ENCODE data around the gene TMEM187. TPM values are rescaled to one million over a fixed set of nuclear protein-coding genes. Genes with fewer than 3 reads are reported as not detected.

Gene TMEM187
- total RNA-seq, 4 donors from 2014 or later, result 2.5 to 4.1 (median 3.8) TPM

- intact Hi-C loops (cut with DNase I), result no loop called here
- H3K9me3 ChIP-seq, result no peaks in the 10 kb centered on the region
- peak overlapping the region in 3 of 4 donors; percentile 49 to 77 (median 59) for H3K27ac ChIP-seq
- H3K4me1 ChIP-seq, result peaks cover 0 to 32% (median 0%) of the 10 kb centered on the region in 3 donors
- H3K27me3 ChIP-seq, result no peaks in the 10 kb centered on the region
- TF ChIP-seq CTCF (IDR thresholded peaks at IDR 0.05) (no peak), POLR2A (IDR thresholded peaks at IDR 0.05) (no peak)
- 81 to 93% methylated on average over 3 to 9 of the region's 21 CpGs for WGBS, 2 donors
- DNase-seq, result no peak
- H3K36me3 ChIP-seq, result peaks cover 0 to 46% (median 4%) of the 10 kb centered on the region in 3 donors
- H3K4me3 ChIP-seq, result no peak overlapping the region
These were observed 53.8 kb downstream of the TMEM187 start for GRCh38 chrX:154026136-154027021.

GRCh38 chrX:154027022-154027402 lies 54.5 kb downstream of the TMEM187 start:
- Histone ChIP-seq H3K27ac (no peak overlapping the region), H3K4me1 (peaks cover 0 to 28% (median 0%) of the 10 kb centered on the region in 3 donors), H3K27me3 (no peaks in the 10 kb centered on the region), H3K9me3 (no peaks in the 10 kb centered on the region), H3K36me3 (peaks cover 0 to 52% (median 4%) of the 10 kb centered on the region in 3 donors), H3K4me3 (no peak overlapping the region)
- no peak for DNase-seq
- WGBS, 2 donors, result 60 to 70% methylated on average over 2 to 3 of the region's 6 CpGs
- intact Hi-C loops (cut with DNase I), result no loop called here
- no peak for TF ChIP-seq CTCF (IDR thresholded peaks at IDR 0.05)
- no peak for TF ChIP-seq POLR2A (IDR thresholded peaks at IDR 0.05)

- no peak for DNase-seq
- no peak overlapping the region for H3K27ac ChIP-seq
- H3K9me3 ChIP-seq, result no peaks in the 10 kb centered on the region
- no peaks in the 10 kb centered on the region for H3K27me3 ChIP-seq
- intact Hi-C loops (cut with DNase I), result no loop called here
- H3K4me1 ChIP-seq, result peaks cover 0 to 25% (median 0%) of the 10 kb centered on the region in 3 donors
- peaks cover 0 to 61% (median 4%) of the 10 kb centered on the region in 3 donors for H3K36me3 ChIP-seq
- H3K4me3 ChIP-seq, result no peak overlapping the region
- WGBS, 2 donors, result 29 to 64% methylated on average over 1 of the region's 1 CpG
- TF ChIP-seq CTCF (IDR thresholded peaks at IDR 0.05), result no peak
- TF ChIP-seq POLR2A (IDR thresholded peaks at IDR 0.05), result no peak
These were observed 55.4 kb downstream of the TMEM187 start for GRCh38 chrX:154027986-154028385.

GRCh38 chrX:154028502-154029184 lies 56.1 kb downstream of the TMEM187 start:
- Histone ChIP-seq H3K9me3 (no peaks in the 10 kb centered on the region), H3K27me3 (no peaks in the 10 kb centered on the region), H3K4me1 (peaks cover 0 to 25% (median 0%) of the 10 kb centered on the region in 3 donors), H3K36me3 (peaks cover 0 to 61% (median 4%) of the 10 kb centered on the region in 3 donors), H3K27ac (no peak overlapping the region), H3K4me3 (no peak overlapping the region)
- 59 to 70% methylated on average over 3 to 12 of the region's 13 CpGs for WGBS, 2 donors
- intact Hi-C loops (cut with DNase I), result no loop called here
- no peak for DNase-seq
- no peak for TF ChIP-seq CTCF (IDR thresholded peaks at IDR 0.05)
- TF ChIP-seq POLR2A (IDR thresholded peaks at IDR 0.05), result no peak

GRCh38 chrX:154029439-154029838 lies 56.9 kb downstream of the TMEM187 start:
- intact Hi-C loops (cut with DNase I), result no loop called here
- no peak overlapping the region for H3K4me3 ChIP-seq
- H3K27me3 ChIP-seq, result no peaks in the 10 kb centered on the region
- no peaks in the 10 kb centered on the region for H3K9me3 ChIP-seq
- no peak for TF ChIP-seq CTCF (IDR thresholded peaks at IDR 0.05)
- no peak for TF ChIP-seq POLR2A (IDR thresholded peaks at IDR 0.05)
- H3K36me3 ChIP-seq, result peaks cover 0 to 63% (median 4%) of the 10 kb centered on the region in 3 donors
- DNase-seq, result no peak
- peaks cover 0 to 25% (median 0%) of the 10 kb centered on the region in 3 donors for H3K4me1 ChIP-seq
- WGBS, 2 donors, result 93% methylated on average over 3 to 8 of the region's 8 CpGs
- no peak overlapping the region for H3K27ac ChIP-seq

Data from esophagus squamous epithelium (tissue), 5 donors.